Cardiac muscle cell (in vitro differentiated cells and primary cell): ENCODE results near the gene ALAS1. TPM values are rescaled to one million over a fixed set of nuclear protein-coding genes. Genes with fewer than 3 reads are reported as not detected.
A peak's percentile ranks its signal among the peaks of the same experiment; 100 is the strongest.

Experiments used
- DNase-seq, 2 donors: peaks; one replicate each; pipeline versions ENCODE4 v3.0.0 to v3.0.0-alpha.2; 2010 to 2017; ENCODE audit warnings: low read depth in 1 of 2, low spot score in 1 of 2
- H3K27ac ChIP-seq: fragments of 200-600 bp; sonication (generic); 2 replicates; pipeline ENCODE4 v1.5.1; 2016
- H3K27me3 ChIP-seq: fragments of 200-600 bp; sonication (generic); 2 replicates; pipeline ENCODE4 v1.6.0; 2016; ENCODE audit warnings: control low read depth
- H3K36me3 ChIP-seq: fragments of 200-600 bp; sonication (generic); 2 replicates; pipeline ENCODE4 v1.5.1; 2016; ENCODE audit warnings: control low read depth
- H3K4me1 ChIP-seq: fragments of 200-600 bp; sonication (generic); 2 replicates; pipeline ENCODE4 v1.8.1; 2017; ENCODE audit warnings: low read depth, mild to moderate bottlenecking, mixed run types
- H3K4me3 ChIP-seq: fragments of 200-600 bp; sonication (generic); 2 replicates; pipeline ENCODE4 v1.5.1; 2016; ENCODE audit warnings: mild to moderate bottlenecking
- H3K9me3 ChIP-seq: fragments of 200-600 bp; sonication (generic); 2 replicates; pipeline ENCODE4 v1.5.1; 2017; ENCODE audit warnings: low read depth, mild to moderate bottlenecking, control low read depth
- CTCF ChIP-seq: IDR thresholded peaks from 2 replicates; pipeline ENCODE4 v1.5.1; 2012; ENCODE audit warnings: low read depth, mild to moderate bottlenecking, low read length
- polyA plus RNA-seq: library from polyadenylated mRNA; unstranded; fragments of >200 nt; fragmentation: Nextera tagmentation; extraction: Ambion mirVana; gene quantifications from 2 replicates; pipeline ENCODE4 v1.2.1, GENCODE V29; 2016
- total RNA-seq: library from RNA; depleted of rRNA; stranded (reverse); fragments of >200 nt; gene quantifications from 2 replicates; pipeline ENCODE4 v1.2.3, GENCODE V29; 2016

The ALAS1 gene
- total and polyA plus RNA-seq, 2 experiments from 2014 or later: 68.7 to 76.5 TPM

- no peak overlapping the region for H3K4me3 ChIP-seq
- H3K36me3 ChIP-seq: no peaks in the 10 kb centered on the region
- TF ChIP-seq CTCF: no peak
- H3K27ac ChIP-seq: no peak overlapping the region
- no peaks in the 10 kb centered on the region for H3K9me3 ChIP-seq
- peaks cover 14% of the 10 kb centered on the region for H3K4me1 ChIP-seq
- H3K27me3 ChIP-seq: no peaks in the 10 kb centered on the region
- no peak for DNase-seq
Measured at GRCh38 chr3:52236424-52236886, 38.5 kb downstream of the ALAS1 start.

DNA sequence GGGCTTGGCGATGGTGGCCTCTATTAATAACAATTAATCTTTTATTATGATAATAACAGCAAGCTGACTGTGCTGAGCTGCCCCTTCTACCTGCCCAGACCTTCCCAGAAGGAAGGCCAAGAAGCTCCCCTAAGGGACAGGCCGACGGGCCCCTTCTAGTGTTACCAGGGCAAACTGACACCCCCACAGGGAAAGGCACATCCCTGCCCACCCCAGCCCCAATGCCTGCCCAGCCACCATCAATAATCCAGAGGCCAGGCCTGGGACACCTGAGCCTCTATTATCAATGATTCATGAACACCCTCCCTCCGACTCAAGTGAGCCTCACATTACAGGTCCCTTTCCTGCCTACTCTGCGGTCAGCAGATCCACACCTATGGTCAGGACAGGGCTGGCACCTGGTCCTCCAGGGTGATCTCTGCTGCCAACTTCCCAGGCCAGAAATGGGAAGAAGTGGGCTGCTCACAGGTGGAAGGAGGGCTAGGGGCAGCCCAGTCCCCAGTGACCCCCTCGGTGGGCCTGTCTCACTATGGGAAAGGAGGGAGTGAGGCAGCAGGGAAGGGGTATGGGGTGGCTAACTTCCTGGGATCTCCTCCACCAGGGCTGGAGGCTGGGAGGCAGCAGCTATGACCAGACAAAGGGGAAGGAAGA, 39.2 kb downstream of the ALAS1 start:
- peak overlapping the region; percentile 17 for H3K27ac ChIP-seq
- H3K9me3 ChIP-seq: no peaks in the 10 kb centered on the region
- no peak overlapping the region for H3K4me3 ChIP-seq
- no peak for DNase-seq
- H3K4me1 ChIP-seq: peaks cover 14% of the 10 kb centered on the region
- H3K36me3 ChIP-seq: no peaks in the 10 kb centered on the region
- no peaks in the 10 kb centered on the region for H3K27me3 ChIP-seq
- TF ChIP-seq CTCF: no peak

DNA sequence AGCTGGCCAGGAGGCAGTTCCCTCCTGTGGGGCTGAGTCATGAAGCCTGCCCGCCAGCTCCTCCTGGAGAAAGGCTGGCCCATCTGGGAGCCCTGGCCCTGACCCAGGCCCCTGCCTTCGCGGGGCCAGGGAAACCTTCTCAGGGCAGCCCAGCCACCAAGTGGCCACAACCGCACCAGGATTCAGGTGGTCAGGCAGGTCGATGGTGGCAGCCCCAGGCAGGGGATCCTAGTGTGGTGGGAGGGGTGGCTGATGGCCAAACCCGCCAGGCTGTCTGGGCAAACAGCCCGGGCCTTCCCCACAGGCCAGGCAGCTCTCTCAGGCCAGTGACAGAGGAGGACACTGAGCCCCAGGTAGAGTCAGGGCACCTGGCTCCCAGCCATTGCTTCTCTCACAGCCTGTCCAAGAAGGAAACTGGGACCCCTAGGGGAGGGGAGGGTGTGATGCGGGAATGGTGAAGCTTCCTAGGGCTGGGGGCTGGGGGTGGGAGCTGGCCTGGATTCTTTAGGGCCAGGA, 39.8 kb downstream of the ALAS1 start:
- no peaks in the 10 kb centered on the region for H3K36me3 ChIP-seq
- no peak for TF ChIP-seq CTCF
- peak overlapping the region; percentile 93 for H3K4me3 ChIP-seq

DNA sequence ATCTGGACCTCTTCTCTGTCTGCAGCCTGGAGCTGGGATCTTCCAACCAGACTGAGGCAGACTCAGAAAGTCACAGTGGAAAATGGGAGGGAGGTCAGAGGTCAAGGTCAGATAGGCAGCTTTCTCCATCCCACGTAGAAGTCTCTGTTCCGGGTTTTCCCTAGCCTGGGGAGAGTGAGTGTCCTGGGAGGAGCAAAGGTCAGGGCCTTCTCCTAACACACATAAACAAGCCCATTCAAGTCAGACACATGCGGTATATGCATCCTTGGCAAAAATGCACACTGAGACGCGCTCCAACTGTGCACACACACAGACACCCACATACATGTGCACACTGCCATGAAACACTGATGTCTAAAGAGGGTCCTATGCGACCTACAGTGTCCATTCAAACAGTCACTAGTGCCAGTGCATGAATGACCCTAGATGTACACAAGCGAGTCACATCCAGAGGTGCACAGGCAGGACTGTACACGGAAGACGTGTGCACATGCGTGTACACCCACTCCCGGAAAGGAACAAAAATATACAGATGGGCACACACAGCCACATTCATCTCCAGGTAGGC, 40.3 kb downstream of the ALAS1 start:
- no peak overlapping the region for H3K27ac ChIP-seq
- TF ChIP-seq CTCF: no peak
- DNase-seq: no peak

More for the DNA sequence above, 39.8 kb downstream of the ALAS1 start:
- H3K27me3 ChIP-seq: no peaks in the 10 kb centered on the region
- peak in 1 of 2 donors; percentile 88 for DNase-seq
- H3K9me3 ChIP-seq: no peaks in the 10 kb centered on the region
- peak overlapping the region; percentile 17 for H3K27ac ChIP-seq
- H3K4me1 ChIP-seq: peaks cover 14% of the 10 kb centered on the region

DNA sequence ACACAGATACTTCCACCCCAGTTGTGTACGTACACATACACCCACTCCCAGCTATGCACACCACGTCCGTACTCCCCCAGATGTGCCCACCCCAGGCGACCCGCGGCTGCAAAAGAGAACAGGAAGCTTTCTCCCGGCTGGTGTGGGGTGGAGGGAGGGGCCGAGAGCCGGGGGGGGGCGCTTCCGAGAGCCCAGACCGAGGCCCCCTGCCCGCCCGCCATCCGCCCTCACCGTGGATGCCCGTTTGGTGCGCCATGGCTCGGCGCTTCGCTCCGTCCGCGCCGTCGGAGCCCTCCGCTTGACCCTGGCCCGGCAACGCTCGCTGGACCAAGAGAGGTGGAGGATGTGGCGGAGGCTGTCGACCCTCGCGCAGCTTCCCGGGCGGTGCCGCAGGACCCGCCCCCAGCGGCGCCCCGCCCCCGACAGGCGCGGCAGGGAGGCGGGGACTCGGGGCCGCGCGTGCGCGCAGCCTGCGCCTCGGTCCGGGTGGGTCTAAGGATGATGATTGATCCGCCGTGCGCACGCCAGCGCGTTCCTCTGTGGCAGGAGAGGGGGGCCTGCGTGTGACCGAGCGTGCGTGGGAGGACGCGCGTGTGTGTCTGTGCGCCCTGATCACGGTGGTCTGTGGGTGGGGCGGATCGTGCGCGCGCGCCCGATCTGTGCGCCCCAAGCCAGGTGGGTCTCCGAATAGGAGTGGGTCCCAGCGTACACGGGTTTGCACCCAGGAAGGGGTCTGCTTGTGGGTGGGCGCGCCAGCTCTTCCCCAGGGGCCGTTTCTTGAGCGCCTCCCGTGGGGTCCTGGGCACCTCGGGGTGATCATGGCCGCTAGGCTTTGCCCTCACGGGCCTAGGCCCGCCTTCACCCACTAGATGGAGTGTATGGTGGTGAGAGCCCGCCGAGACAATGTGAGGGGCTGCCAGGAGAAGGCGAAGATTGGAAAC, 41.1 kb downstream of the ALAS1 start, which contains the start of gene TWF2:
Gene TWF2 (minus strand): TSS at position 398 of the 941 bp plus-strand sequence. CDS start 142 bp downstream, at position 256.
- Histone ChIP-seq H3K27ac (no peak within 1 kb of the TSS), H3K9me3 (no peaks in the 10 kb centered on the region), H3K4me3 (peak within 1 kb of the TSS; percentile 93), H3K4me1 (peaks cover 14% of the 10 kb centered on the region), H3K36me3 (no peaks in the 10 kb centered on the region), H3K27me3 (no peaks in the 10 kb centered on the region)
- peak; percentile 46 for TF ChIP-seq CTCF
- peak; percentile 85 to 91 for DNase-seq

More for the DNA sequence above, 40.3 kb downstream of the ALAS1 start:
- Histone ChIP-seq H3K4me3 (peak overlapping the region; percentile 93), H3K4me1 (peaks cover 14% of the 10 kb centered on the region), H3K9me3 (no peaks in the 10 kb centered on the region), H3K27me3 (no peaks in the 10 kb centered on the region), H3K36me3 (no peaks in the 10 kb centered on the region)
